Measurements from ENCODE around the gene STUM. TPM values are rescaled to one million over a fixed set of nuclear protein-coding genes. Genes with fewer than 3 reads are reported as not detected.

The STUM gene
- total and polyA plus RNA-seq, 2 of the 8 experiments (the other 6 are each of a cell fraction or from before 2014, with no cell fraction given): 0.76 to 1.2 TPM

DNA sequence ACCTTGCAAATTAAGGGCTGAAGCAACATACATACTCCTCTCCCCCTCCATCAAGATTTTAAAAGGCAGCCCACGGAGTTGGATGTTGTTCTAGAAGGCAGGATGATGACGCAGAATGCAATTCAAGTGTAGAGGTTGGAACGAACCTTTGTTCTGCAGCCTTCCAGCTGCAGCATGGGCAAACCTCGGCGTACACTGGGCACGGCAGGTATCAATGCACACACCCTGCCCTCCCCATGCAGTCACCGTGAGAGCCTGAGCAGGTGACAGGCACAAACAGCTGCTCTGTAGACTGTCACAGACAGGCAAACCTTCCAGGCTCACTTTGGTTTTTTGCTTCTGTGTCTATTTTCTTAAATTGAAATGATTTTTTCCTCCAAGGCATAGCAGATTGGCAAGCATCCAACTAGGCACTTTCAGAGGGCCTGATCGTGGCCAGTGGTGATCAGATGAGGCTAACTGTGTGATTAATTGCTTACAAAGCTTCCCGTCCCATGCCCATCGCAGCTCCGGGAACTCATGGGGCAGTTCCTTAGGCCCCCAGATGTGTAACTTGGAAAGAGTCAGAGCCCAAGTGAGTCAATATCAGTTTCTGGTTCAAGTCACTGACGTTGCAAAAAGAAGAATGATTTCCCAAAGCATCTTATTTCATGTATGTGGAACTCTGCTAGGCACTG, 108.2 kb downstream of the STUM start:
- Histone ChIP-seq H3K27ac (ENCODE audit: low read depth, low read length) (no peak overlapping the region), H2BK20ac (ENCODE audit: low read length) (peak overlapping the region; percentile 8; the same call in 1 of the 2 replicates), H3K4ac (replicated peaks; ENCODE audit: insufficient read length, low read depth, low read length) (no peak overlapping the region), H3K14ac (ENCODE audit: insufficient read length) (no peak overlapping the region), H2BK15ac (ENCODE audit: low read length) (0 out of 2 replicates have a peak overlapping the region, but pooled peaks have one; percentile 25), H3K4me2 (ENCODE audit: insufficient read depth in 1 of 2, low read depth in 2 of 2, low read length in 2 of 2) (no peak overlapping the region), H3K18ac (ENCODE audit: extremely low read depth, low read length) (peak overlapping the region; percentile 39; the same call in 1 of the 2 replicates), H2AK5ac (ENCODE audit: low read depth, low read length) (no peak overlapping the region; the same call in 1 of the 2 replicates), H3K23ac (ENCODE audit: insufficient read length) (no peak overlapping the region), H2AFZ (ENCODE audit: low read length) (no peak overlapping the region), H3K27me3 (replicated peaks in 1 of 4; ENCODE audit: control insufficient read depth in 3 of 4, extremely low read depth in 1 of 4, insufficient read depth in 3 of 4, low read length in 3 of 4) (no peaks in the 10 kb centered on the region), H3K9me3 (ENCODE audit: insufficient read depth in 2 of 2, low read depth in 1 of 2, low read length in 1 of 2) (no peaks in the 10 kb centered on the region), H3K36me3 (ENCODE audit: control insufficient read depth in 2 of 4, insufficient read depth in 4 of 4, low read length in 3 of 4) (no peaks in the 10 kb centered on the region), H3K9ac (replicated peaks in 1 of 4; ENCODE audit: extremely low read depth in 1 of 4, low read depth in 3 of 4, low read length in 3 of 4) (no peak overlapping the region), H3K79me1 (ENCODE audit: low read depth, low read length) (no peaks in the 10 kb centered on the region), H2BK120ac (replicated peaks; ENCODE audit: low read depth, low read length) (no peak overlapping the region), H3K4me3 (ENCODE audit: extremely low read depth in 1 of 4, insufficient read depth in 2 of 4, low read depth in 3 of 4, low read length in 4 of 4) (no peak overlapping the region), H4K8ac (ENCODE audit: extremely low read depth, insufficient read depth, low read length) (no peak overlapping the region), H3K56ac (replicated peaks; ENCODE audit: insufficient read length, low read depth, low read length) (no peak overlapping the region), H3K4me1 (replicated peaks in 1 of 4; ENCODE audit: control insufficient read depth in 3 of 4, insufficient read depth in 4 of 4, low read length in 3 of 4) (peaks cover 7 to 36% (median 23%) of the 10 kb centered on the region in 4 experiments), H2BK12ac (ENCODE audit: low read depth, low read length) (peak overlapping the region; percentile 53; the same call in 1 of the 2 replicates), H4K91ac (replicated peaks; ENCODE audit: insufficient read length, low read length) (no peak overlapping the region), H2BK5ac (ENCODE audit: low read depth, low read length) (peak overlapping the region; percentile 92; the same call in 1 of the 2 replicates), H4K5ac (ENCODE audit: insufficient read length, low read depth, low read length) (no peak overlapping the region), H4K20me1 (replicated peaks in 1 of 2; ENCODE audit: control insufficient read depth in 1 of 2, insufficient read depth in 2 of 2, low read length in 2 of 2) (no peaks in the 10 kb centered on the region), H3K79me2 (ENCODE audit: control insufficient read depth in 1 of 2, insufficient read depth in 2 of 2, low read length in 2 of 2) (no peaks in the 10 kb centered on the region), H3K23me2 (ENCODE audit: low read depth, low read length) (no peaks in the 10 kb centered on the region)
- no peak for DNase-seq (ENCODE audit: low read depth in 1 of 2, low spot score in 2 of 2)
- 83% methylated on average over 12 of the region's 12 CpGs; no CpG with 5 or more reads in 1 of the 2 experiments for WGBS, 2 experiments (ENCODE audit: extremely low coverage in 1 of 2, insufficient coverage in 1 of 2, insufficient read length in 1 of 2, insufficient replicate concordance in 2 of 2, low coverage in 1 of 2, low lambda C conversion rate in 2 of 2, missing lambda C conversion rate in 1 of 2)
- CTCF ChIA-PET (ENCODE audit: partially characterized antibody): interaction anchor here (1.3 to 1.4 kb wide), 2 partner anchors 23 to 26 kb away, joined by 3 read pairs; no protein-coding TSS in a partner anchor
- no peak for FAIRE-seq
- POLR2A ChIA-PET (ENCODE audit: partially characterized antibody): interaction anchor here (0.7 to 2.3 kb wide), 4 partner anchors 11 to 47 kb away, joined by 3 to 5 read pairs (median 4); no protein-coding TSS in a partner anchor
- TF ChIP-seq MAFK (IDR thresholded peaks at IDR 0.05; ENCODE audit: low read depth, low read length): no peak
- TF ChIP-seq HDAC2 (IDR thresholded peaks at IDR 0.05; ENCODE audit: borderline replicate concordance in 1 of 2, low read depth in 2 of 2, low read length in 2 of 2): no peak
- TF ChIP-seq, protein P1, sequence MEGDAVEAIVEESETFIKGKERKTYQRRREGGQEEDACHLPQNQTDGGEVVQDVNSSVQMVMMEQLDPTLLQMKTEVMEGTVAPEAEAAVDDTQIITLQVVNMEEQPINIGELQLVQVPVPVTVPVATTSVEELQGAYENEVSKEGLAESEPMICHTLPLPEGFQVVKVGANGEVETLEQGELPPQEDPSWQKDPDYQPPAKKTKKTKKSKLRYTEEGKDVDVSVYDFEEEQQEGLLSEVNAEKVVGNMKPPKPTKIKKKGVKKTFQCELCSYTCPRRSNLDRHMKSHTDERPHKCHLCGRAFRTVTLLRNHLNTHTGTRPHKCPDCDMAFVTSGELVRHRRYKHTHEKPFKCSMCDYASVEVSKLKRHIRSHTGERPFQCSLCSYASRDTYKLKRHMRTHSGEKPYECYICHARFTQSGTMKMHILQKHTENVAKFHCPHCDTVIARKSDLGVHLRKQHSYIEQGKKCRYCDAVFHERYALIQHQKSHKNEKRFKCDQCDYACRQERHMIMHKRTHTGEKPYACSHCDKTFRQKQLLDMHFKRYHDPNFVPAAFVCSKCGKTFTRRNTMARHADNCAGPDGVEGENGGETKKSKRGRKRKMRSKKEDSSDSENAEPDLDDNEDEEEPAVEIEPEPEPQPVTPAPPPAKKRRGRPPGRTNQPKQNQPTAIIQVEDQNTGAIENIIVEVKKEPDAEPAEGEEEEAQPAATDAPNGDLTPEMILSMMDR (IDR thresholded peaks at IDR 0.05; ENCODE audit: control extremely low read depth in 1 of 3, insufficient read depth in 1 of 3, low read depth in 1 of 3, low read length in 3 of 3): no peak
- no peak for TF ChIP-seq RAD21 (IDR thresholded peaks at IDR 0.05 in 1 of 2, conservative IDR thresholded peaks at IDR 0.05 in 1 of 2; ENCODE audit: low read depth in 2 of 2, low read length in 2 of 2)
- no peak for TF ChIP-seq ASH2L (IDR thresholded peaks at IDR 0.05; ENCODE audit: low read length)
- TF ChIP-seq, protein P2, sequence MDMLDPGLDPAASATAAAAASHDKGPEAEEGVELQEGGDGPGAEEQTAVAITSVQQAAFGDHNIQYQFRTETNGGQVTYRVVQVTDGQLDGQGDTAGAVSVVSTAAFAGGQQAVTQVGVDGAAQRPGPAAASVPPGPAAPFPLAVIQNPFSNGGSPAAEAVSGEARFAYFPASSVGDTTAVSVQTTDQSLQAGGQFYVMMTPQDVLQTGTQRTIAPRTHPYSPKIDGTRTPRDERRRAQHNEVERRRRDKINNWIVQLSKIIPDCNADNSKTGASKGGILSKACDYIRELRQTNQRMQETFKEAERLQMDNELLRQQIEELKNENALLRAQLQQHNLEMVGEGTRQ (IDR thresholded peaks at IDR 0.05; ENCODE audit: low read length): no peak
- TF ChIP-seq POU5F1 (IDR thresholded peaks at IDR 0.05; ENCODE audit: low read depth, low read length): no peak

All from H1 (cell line).